Cerebellar nuclear complex (tissue), 1 donor: ENCODE measurements around the gene XCL1.
"Not testable (repeated sequence)": the region's sequence is repeated elsewhere in the genome, so short reads cannot be mapped to it uniquely, and the experiment has no call there.

Experiments used
- DNase-seq, 2 experiments: peaks; one replicate each; lab custom pipeline; 2025; lab: John Stamatoyannopoulos, UW

XCL1 gene, protein sequence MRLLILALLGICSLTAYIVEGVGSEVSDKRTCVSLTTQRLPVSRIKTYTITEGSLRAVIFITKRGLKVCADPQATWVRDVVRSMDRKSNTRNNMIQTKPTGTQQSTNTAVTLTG

GRCh38 chr1:168576245-168576688 lies at the start of gene XCL1:
XCL1 (plus strand) TSS chr1:168576605; CDS start chr1:168576638, 33 bp downstream.
- DNase-seq, result not testable (repeated sequence)

GRCh38 chr1:168529518-168529917 lies 46.9 kb upstream of the XCL1 start:
- no peak for DNase-seq

DNA sequence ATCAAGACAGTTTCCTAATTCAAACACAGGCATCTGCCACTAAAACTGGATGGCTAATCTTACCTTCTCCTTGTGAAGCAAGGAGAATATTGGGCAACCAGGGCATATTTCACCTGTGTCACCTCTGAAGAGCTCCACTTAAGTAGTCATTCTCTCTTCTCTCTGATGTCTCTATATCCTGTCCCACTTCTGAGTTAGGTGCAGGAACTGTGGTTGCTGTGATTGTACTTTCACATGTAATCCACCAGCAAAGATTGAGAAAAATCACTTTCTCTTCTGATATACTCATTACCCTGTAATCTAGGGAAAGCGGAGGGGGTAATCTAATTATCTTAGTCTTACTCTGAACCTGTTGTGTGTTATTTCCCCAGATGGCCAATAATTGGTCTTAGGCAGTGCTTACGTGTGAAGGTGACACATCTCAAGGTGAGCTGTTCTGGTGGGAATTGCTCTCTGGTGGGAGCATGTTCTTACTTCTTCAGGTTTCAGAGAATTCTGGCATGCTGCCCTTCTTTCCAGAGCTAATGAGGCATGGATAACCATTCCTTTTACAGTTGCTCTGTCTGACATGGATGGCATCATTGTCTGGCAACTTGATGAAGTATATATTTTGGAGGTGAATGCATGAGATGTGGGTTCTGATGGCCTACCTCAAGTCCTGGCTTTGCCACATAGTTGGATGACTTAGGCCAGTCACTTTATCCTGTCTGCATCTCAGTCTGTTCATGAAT lies 44.6 kb upstream of the XCL1 start:
- DNase-seq, result no peak

GRCh38 chr1:168535536-168535935 lies 40.9 kb upstream of the XCL1 start:
- DNase-seq, result no peak

- DNase-seq, result not testable (repeated sequence)
These were observed 35.6 kb upstream of the XCL1 start for GRCh38 chr1:168540798-168541197.

DNA sequence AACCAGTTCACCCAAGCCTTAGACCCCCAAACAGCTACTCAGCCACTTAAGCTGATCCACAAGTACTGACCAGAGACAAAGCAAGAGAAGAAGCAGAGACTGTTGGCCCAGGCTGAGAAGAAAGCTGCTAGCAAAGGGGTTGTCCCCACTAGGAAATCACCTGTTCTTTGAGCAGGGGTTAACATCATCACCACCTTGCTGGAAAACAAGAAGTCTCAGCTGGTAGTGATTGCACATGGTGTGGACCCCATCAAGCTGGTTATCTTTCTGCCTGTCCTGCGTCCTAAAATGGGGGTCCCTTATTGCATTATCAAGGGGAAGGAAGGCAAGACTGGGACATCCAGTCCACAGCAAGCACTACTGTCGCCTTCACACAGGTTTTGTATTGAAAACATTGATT lies 33.4 kb upstream of the XCL1 start:
- not testable (repeated sequence) for DNase-seq

- DNase-seq, result not testable (repeated sequence)
These were observed 32.4 kb upstream of the XCL1 start, which contains the start of gene XCL2 for GRCh38 chr1:168543840-168544498. XCL2 (minus strand) TSS chr1:168543997; CDS start chr1:168543964, 33 bp downstream.

DNA sequence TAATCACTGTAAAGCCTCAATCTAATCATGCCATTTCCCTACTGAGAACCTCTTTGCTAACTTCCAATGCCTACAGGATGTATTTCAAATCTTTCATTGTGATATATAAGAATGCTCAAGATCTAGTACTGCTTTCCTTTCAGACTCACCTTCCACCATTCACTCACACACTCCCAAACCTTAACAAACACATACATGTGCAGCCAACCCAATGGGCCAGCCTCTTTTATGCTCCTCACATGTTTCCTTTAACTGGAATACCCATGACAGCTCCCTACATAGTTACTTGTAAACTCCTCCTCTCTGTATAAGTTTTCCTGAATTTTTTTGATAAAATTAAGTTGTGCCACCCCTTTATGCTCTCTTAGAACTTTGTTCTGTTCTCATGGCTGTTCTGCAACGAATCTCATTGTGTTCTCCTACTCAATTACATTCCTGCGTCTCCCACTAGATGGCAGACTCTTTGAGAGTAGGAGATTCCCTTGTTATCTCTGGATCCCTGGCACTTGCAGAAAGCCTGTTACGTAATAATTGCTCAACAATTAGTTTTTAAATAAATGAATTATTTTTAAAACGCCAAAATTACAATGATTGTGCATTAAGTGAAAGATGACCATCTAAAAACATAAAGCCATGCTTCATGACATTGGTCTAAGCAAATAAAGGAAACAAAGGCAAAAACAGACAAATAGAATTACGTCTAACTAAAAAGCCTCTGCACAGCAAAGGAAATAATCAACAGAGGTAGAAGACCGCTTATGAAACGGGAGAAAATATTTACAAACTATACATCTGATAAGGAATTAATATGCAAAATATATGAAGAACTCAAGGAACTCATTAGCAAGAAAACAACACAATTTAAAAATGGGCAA lies 30.5 kb upstream of the XCL1 start:
- DNase-seq, result not testable (repeated sequence)

DNA sequence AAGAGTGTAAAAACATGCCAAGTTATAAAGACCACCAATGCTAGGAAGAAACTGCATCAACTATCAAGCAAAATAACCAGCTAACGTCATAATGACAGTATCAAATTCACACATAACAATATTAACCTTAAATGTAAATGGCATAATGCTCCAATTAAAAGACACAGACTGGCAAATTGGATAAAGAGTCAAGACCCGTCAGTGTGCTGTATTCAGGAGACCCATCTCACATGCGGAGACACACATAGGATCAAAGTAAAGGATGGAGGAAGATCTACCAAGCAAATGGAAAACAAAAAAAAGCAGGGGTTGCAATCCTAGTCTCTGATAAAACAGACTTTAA lies 29.9 kb upstream of the XCL1 start:
- DNase-seq, result not testable (repeated sequence)

- DNase-seq, result no peak
These were observed 25.4 kb upstream of the XCL1 start for GRCh38 chr1:168550971-168551370.

- DNase-seq, result no peak
These were observed 24.7 kb upstream of the XCL1 start for GRCh38 chr1:168551688-168552087.

GRCh38 chr1:168552961-168553360 lies 23.4 kb upstream of the XCL1 start:
- no peak for DNase-seq

DNA sequence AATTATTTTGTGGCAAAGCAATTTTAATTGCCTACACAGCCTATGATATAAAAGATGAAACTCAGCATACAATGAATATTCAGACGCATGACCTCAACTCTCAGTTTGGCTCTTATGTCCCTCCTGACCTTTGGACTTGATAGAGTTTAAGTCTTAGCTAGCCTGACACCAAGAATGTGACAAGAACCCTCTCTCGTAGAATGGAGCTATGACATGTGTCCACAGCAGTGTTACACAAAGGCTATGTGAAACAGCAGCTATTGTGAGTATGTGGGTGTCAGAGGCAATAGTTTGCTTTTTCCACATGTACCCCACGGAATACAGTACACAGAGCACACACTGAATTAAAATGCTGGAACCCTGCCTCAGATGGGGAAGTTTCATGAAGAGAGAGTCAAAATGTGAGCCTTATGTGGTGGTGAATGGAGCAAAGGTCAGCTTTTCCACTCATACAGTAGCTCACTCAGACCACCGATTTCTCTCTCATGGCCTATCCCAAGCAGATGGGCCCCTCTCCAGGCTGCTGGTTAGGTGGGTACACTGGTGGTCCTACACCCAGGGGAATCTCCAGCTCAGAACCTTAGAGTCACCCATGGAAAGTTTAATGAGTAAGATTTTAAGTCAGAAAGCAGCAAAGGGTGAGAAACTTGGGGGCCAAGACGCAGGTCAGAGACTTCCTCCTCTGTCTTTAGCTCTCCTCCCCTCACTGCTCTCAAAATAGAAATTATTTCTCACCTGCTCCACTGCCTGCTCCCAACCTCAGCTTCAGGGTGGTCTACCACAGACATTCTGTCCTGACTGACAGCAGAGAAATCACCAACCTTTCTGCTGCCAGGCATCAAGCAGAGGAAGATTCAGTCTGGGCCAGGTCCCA lies 22.5 kb upstream of the XCL1 start:
- DNase-seq, result no peak

DNA sequence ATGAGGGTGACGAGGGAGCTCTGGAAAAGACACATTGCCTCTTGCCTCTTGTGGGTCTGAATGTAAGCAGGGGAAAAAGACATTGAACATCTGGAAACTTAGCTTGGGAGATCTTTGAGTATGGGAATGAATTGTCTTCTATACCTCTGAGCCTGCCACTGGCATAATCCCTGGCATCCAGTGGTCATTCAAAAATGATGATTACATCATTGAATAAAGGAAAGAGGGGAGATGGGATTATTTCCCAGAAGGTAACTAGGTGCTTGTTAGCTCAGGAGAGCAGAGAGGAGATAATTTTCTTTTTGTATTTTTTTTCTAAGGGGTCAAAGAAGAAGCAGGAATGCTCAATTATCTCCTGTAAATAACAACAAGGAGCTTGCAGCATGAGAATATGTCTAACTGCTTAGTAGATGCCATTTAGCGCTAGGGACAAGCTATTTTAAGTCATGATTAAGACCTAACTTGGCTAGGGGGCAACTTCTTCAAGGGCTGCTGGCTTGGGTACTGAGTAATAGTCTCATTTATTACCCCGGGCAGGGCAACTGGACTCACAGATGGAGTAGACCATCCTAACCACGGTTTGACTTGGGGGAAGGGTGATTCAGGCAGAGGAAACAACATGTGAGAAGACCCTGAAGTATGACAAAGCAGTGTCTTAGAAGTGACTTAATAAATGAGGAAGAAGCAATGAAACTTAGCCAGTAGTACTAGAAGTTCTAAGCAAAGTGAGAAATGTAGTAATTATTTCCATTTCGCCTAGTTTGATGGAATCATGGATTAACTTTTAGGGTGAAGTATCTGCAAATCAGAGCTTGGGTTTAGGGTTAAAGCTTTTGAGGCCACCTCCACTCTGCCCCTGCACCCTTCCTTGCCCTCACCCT lies 21.6 kb upstream of the XCL1 start:
- DNase-seq, result no peak

- no peak for DNase-seq
These were observed 20.8 kb upstream of the XCL1 start for GRCh38 chr1:168555508-168556046.

- DNase-seq, result no peak
These were observed 19.8 kb upstream of the XCL1 start for GRCh38 chr1:168556647-168557046.

DNA sequence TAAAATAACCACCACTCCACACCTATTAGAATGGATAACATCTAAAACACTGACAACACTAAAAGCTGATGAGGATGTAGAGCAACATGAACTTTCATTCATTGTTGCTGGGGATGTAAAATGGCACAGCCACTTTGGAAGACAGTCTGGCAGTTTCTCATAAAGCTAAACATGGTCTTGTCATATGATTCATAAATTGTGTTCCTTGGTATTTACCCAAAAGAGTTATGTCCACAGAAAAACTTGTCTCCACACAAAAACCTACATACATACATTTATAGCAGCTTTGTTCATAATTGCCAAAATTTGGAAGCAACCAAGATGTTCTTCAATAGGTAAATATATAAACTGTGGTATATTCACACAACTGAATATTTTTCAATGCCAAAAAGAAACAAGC lies 16.0 kb upstream of the XCL1 start:
- DNase-seq, result no peak

- no peak for DNase-seq
These were observed 14.4 kb upstream of the XCL1 start for GRCh38 chr1:168561989-168562388.

DNA sequence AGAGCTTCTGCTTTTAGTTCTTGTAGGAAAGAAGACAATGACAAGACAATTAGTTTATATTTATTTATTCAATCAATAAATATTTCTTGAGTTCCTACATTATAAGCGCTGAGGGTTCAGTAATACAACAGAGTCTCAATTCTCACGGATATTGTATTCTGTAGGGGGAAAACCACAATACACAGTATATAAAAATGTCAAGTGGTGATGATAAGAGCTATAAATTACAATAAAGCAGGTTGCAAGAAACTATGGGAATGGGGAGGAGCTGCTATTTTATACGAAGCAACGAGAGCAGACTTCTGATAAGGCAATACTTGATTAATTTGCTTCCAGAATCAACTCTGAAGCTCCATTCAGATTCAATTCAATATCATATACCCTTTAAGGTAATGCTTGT lies 10.6 kb upstream of the XCL1 start:
- no peak for DNase-seq

DNA sequence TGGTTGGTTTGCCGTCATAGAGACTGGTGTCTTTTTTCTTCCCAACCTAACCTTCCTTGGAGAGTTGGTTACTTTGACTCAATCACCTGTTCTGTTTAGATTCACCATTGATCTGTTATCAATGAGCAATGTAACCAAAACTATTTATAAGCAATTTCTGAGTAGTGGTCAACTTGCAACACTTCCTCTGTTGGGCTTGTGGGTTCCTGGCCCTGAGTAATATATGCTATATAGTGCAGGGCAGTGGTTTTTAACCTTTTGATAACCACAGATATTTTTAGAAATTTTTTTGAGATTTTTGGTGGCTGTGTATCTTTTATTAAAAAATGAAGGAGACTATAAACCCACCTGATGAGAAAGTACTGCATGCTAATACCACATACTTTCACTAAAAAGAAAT lies 9.4 kb upstream of the XCL1 start:
- no peak for DNase-seq
